GM18951 (cell line): ENCODE results near the gene KIF2A.
"Not testable (repeated sequence)": the region's sequence is repeated elsewhere in the genome, so short reads cannot be mapped to it uniquely, and the experiment has no call there.

Experiments
- POLR2A ChIP-seq: IDR thresholded peaks from 4 replicates; pipeline ENCODE4 v1.6.1; 2011; ENCODE audit warnings: mild to moderate bottlenecking; ENCODE audit not compliant: insufficient read length, insufficient read depth; ENCODE audit errors: extremely low read depth
- in situ Hi-C: fragments of 300-500 bp; cut with MboI; formaldehyde crosslinking; loops from one replicate; pipeline ENCODE4 v1.12.0; 2022; ENCODE audit warnings: low sequenced_read_pairs, mixed read lengths, inconsistent platforms; ENCODE audit not compliant: unreplicated experiment

The KIF2A gene

DNA sequence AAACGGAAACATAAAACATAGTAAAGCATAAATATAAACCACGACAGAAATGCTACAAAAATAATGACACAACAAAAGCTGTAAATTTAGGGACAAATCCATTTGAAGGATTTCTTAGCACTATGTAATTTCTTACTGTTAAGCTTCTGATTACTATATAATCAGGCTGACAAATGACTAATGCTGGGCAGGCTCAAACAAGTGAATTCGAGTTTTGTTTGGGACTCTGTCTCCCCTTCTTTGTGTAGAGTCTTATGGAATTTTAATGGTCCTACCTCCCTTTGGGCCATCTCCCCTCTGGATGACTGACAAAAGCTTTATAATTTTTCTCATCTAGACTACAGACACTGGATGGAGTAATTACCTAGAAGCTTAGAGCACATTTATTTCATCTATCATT lies 24.6 kb upstream of the KIF2A start:
- TF ChIP-seq POLR2A: no peak
- in situ Hi-C loops: no loop called here

DNA sequence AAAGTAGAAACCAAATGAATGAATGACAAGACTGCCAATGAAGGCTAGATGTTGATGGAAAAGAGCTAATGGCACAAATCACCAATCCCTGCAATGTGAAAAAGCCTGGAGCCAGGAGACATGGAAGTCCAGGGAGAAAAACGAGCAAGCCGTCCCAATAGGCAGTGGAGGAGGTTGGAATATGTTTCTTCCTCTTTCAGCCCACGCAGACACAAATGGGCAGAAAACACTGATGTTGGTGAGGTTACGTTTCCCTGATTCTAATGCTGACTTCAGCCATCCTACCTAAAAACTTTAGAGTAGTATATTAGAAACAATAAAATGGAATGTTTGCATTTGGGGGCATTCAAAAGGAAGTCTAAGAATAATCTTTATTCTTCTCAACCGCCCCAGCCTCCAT lies 23.9 kb upstream of the KIF2A start:
- in situ Hi-C loops: no loop called here

DNA sequence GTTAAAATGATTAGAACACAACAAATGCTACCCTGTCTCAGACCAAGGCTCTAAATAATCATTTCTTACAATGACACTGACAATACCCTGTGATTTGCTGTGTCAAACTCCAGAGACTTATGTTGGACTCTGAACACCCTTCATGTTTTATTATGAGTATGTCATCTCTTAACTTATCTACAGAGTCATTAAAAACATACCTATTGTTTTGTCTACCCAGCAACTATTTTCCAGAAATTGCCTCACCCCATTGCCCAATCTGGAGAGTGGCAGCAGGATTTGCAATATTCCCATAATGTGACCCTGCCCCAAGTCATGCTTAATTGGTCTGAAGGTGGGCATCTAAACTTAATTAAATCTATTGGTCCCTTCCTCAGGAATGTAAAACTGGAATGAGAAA lies 23.0 kb upstream of the KIF2A start:
- in situ Hi-C loops: no loop called here
- TF ChIP-seq POLR2A: no peak

More for the DNA sequence above, 23.9 kb upstream of the KIF2A start:
- TF ChIP-seq POLR2A: no peak

- no peak for TF ChIP-seq POLR2A
- in situ Hi-C loops: no loop called here
Measured at GRCh38 chr5:62283861-62284260, 22.1 kb upstream of the KIF2A start.

DNA sequence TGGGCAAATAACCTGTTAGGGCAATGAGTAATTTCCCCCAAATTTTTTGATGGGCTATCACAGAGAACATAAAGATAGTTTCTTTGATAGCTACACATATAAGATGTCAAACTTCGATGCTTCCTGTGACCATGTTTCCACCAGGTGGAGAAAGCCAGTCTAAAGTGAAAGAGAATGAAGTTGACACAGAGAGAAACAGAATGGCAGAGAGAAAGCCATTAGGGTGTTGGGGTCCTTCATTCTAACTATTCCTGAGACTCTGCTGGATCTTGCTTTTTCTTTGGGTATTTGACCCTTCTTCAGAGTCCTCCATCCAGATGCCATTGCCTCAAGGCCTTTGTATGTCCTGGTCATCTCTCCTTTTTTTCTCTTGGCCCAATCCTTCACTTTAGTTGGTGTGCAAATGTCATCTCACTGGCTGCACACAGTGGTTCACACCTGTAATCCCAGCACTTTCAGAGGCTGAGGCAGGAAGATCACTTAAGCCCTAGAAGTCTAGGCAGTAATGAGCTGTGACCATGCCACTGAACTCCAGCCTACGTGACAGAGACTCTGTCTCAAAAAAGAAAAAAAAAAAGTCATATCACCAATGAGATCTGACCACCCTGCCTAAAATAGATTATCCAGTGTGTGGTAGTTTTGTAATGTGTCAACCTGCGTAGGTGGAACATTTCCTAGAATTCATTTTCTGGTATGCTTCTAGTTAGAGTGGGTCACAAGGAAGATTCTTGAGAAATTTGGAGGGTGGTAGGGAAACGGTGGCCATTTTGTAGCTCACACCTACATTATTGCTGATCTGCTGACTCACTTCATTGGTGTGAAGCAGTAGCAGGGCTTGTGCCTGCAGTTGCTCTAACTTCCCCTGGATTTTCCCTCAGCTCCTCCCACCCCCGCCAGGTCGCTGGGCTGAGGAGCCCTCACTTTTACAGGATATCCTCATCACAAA lies 20.8 kb upstream of the KIF2A start:
- TF ChIP-seq POLR2A: no peak
- in situ Hi-C loops: no loop called here

DNA sequence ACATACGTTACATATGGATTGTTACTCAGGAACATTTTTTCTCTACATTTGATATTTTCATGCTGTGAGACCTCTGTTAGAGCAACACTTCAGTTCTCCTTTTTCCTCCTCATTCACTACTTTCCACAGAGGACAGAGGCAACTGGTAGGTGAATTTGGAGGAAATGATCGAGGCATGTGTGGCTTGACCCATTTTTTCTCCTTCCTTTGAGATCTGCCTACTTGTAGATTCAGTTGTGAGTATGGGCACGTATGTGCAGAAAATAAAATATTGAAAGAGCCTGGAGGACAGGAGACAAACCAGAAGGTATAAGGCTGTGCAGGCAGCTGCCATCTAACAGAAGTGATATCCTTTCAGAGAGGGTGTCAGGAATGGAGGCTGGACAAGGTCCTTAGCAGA lies 19.2 kb upstream of the KIF2A start:
- in situ Hi-C loops: no loop called here
- TF ChIP-seq POLR2A: no peak

DNA sequence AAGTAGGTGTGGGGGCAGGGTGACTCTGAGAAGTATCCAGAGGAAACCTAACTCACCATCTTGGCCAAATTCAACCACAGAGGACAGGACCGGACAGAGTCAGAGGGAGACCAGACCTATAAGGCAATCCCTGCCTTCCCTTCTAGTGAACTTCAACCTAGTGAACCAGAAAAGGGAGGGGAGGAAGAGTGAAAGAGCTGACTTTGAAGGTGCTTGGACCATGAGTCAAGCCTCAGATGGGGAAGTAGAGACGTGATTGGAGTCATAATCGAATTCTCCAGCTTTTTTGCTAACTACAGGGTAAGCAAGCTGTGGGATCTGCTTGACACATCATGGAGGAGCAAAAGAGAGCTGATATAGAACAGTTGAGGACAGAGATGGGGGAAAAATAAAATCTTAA lies 18.8 kb upstream of the KIF2A start:
- no peak for TF ChIP-seq POLR2A
- in situ Hi-C loops: no loop called here

- in situ Hi-C loops: no loop called here
- TF ChIP-seq POLR2A: no peak
Measured at GRCh38 chr5:62288118-62288517, 17.9 kb upstream of the KIF2A start.

DNA sequence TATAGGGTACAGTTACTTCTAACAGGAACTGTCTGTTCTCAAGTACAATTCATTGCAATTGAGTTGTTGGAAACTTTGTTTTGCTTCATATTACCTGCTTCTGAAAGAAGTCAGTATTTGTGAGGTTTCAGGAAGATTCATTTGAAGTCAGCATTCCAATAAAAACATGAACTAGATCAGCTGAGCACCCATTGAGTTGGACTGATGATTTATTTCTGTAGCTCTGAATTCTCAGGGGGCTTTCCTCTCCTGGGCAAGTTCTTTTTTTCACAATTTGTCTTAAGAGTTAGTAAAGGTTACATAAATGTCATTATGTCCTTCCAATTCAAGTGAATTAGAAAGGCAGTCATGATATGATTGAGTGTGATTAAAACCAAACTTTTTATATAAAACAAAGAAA lies 16.2 kb upstream of the KIF2A start:
- no peak for TF ChIP-seq POLR2A
- in situ Hi-C loops: no loop called here

GRCh38 chr5:62291829-62292228 lies 14.2 kb upstream of the KIF2A start:
- in situ Hi-C loops: not testable (repeated sequence)

DNA sequence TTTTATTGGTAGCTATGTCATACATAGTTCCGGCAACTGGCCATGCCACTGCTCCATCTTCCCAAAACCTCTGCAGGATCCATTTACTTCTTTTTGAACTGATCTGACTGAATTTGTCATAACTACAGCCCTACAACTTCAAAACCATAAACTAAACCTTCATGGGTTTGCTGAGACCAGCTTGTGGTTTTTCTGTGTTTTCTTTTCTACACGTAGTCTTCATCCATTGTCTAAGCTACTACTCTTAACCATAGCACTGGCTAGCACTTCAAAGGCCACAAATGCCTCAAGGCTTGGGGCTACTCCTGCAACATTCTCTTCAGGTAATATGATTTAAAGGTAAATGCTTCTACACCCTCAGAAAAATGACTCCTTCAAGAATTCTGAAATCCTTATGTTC lies 9.0 kb upstream of the KIF2A start:
- in situ Hi-C loops: no loop called here
- no peak for TF ChIP-seq POLR2A

DNA sequence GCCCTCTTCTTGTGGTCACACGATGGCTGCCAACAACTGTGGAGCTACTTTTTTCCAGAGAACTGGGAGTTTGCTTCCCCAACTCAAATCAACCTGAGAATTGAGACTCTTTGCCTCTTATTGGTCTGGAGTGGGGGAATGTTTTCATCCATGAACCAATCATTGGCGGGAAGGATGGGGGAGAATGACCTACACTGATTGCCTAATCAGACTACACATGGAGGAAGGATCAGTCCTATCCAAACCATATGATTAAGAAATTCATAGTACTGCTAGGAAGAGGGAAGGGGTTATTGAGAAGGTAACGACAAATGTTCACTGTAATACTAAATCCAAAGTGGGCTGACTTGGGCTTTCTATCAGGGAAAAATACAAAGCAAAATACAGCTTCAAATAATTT lies 7.9 kb upstream of the KIF2A start:
- in situ Hi-C loops: no loop called here
- TF ChIP-seq POLR2A: no peak

DNA sequence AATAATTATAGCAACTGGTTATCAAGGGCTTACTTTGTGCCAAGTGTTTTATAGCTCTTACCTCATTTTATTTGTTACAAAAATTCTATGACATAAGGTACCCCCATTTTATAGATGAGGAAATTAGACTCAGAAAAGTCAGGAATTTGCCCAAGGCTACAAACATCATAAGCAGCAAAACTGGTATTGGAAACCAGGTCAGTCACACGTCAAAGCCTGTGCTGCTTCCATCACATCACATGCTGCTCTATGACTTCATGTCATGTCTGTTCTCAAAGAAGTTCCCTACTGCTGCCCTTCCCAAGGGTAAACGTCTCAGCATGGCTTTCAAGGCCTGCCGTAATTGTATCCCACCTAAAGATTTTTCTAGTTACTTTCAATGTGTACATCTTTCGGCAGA lies 6.9 kb upstream of the KIF2A start:
- TF ChIP-seq POLR2A: no peak
- in situ Hi-C loops: no loop called here

GRCh38 chr5:62299600-62299999 lies 6.4 kb upstream of the KIF2A start:
- in situ Hi-C loops: no loop called here
- TF ChIP-seq POLR2A: no peak
